Measurements from ENCODE around the gene NUP37. TPM values are rescaled to one million over a fixed set of nuclear protein-coding genes. Genes with fewer than 3 reads are reported as not detected.
"Not testable (repeated sequence)": the region's sequence is repeated elsewhere in the genome, so short reads cannot be mapped to it uniquely, and the experiment has no call there.

NUP37 gene
- total RNA-seq, 1 donor from 2014 or later: 17.1 TPM

- no peak for ATAC-seq (ENCODE audit: poor library complexity)
- intact Hi-C loops (cut with DNase I): no loop called here
- DNase-seq: no peak
Measured at GRCh38 chr12:102106905-102107304, 13.0 kb downstream of the NUP37 start.

- intact Hi-C loops (cut with DNase I): no loop called here
- ATAC-seq (ENCODE audit: poor library complexity): no peak
Measured at GRCh38 chr12:102096855-102097254, 23.1 kb downstream of the NUP37 start.

GRCh38 chr12:102095677-102096263 lies 24.1 kb downstream of the NUP37 start:
- no peak for DNase-seq
- ATAC-seq (ENCODE audit: poor library complexity): no peak
- intact Hi-C loops (cut with DNase I): no loop called here

More at GRCh38 chr12:102096855-102097254, 23.1 kb downstream of the NUP37 start:
- no peak for DNase-seq

- ATAC-seq (ENCODE audit: poor library complexity): no peak
- intact Hi-C loops (cut with DNase I): no loop called here
- DNase-seq: no peak
Measured at GRCh38 chr12:102093319-102093718, 26.6 kb downstream of the NUP37 start.

DNA sequence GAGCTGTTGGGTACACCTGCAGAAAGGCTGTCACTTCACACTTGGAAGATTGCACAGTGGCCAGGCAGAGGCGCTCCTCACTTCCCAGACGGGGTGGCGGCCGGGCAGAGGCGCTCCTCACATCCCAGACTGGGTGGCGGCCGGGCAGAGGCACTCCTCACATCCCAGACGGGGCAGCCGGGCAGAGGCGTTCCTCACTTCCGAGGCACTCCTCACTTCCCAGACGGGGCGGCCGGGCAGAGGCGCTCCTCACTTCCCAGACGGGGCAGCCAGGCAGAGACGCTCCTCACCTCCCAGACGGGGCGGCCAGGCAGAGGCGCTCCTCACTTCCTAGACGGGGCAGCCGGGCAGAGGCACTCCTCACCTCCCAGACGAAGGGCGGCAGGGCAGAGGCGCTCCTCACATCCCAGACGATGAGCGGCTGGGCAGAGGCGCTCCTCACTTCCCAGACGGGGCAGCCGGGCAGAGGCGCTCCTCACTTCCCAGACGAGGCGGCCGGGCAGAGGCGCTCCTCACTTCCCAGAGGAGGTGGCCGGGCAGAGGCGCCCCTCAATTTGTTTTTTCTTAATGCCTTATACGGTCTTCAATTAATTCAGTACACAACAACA lies 30.6 kb downstream of the NUP37 start:
- ATAC-seq (ENCODE audit: poor library complexity); intact Hi-C loops (cut with DNase I); DNase-seq: not testable (repeated sequence)

- ATAC-seq (ENCODE audit: poor library complexity): no peak
- intact Hi-C loops (cut with DNase I): no loop called here
- no peak for DNase-seq
Measured at GRCh38 chr12:102080842-102081241, 39.1 kb downstream of the NUP37 start.

DNA sequence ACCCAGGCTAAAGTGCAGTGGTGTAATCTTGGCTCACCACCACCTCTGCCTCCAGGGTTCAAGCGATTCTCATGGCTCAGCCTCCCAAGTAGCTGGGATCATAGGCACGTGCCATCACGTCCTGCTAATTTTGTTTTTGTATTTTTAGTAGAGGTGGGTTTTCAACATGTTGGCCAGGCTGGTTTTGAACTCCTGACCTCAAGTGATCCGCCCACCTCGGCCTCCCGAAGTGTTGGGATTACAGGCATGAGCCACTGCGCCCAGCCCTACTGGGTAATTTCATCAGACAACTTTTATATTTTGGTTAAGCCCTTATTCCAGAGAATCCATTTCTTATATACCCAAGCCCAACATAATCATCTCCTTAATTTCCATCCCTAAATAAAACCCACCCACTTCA lies 47.8 kb downstream of the NUP37 start:
- DNase-seq; ATAC-seq (ENCODE audit: poor library complexity); intact Hi-C loops (cut with DNase I): not testable (repeated sequence)

DNA sequence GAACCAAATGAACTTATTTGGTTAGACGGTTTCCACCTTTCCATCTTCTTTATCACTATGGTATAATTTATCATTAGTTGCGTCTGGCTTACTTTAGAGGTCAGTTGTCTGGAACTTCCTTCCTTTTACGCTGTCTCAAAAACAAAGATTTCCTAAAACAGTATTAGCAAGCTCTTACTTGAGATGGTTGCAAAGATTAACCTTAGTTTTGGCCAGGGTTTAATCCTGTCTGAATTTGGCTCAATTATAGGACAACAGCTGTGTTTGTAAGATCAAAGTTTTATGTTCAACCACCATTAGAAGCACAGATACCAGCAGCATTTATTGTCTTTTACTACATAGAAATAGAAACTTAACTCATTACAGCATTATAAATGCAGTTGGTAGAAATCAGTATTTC lies 50.2 kb downstream of the NUP37 start:
- DNase-seq (no peak), ATAC-seq (ENCODE audit: poor library complexity) (no peak)
- intact Hi-C loops (cut with DNase I): no loop called here

- DNase-seq (no peak), ATAC-seq (ENCODE audit: poor library complexity) (no peak)
- intact Hi-C loops (cut with DNase I): no loop called here
Measured at GRCh38 chr12:102067574-102068258, 52.2 kb downstream of the NUP37 start.

- ATAC-seq (ENCODE audit: poor library complexity) (no peak), DNase-seq (no peak)
- intact Hi-C loops (cut with DNase I): no loop called here
Measured at GRCh38 chr12:102064476-102064875, 55.4 kb downstream of the NUP37 start.

DNA sequence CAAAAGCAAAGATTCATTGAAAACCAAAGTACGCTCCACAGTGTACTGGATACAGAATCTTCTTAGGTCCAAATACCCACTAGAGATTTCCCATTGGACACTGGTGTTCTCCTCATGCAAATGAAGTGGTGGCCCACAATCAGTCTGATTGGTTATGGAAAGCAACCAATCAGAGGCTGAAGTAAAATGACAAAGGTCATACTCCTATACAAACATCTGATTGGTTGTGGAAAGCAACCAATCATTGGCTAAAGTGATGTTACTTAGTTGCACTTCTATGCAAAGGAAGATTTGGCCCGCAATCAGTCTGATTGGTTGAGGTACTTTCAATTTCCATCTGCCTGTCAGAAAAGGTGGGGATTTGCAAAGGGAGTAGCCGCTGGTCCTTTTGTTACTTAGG lies 56.8 kb downstream of the NUP37 start:
- DNase-seq (no peak), ATAC-seq (ENCODE audit: poor library complexity) (no peak)
- intact Hi-C loops (cut with DNase I): no loop called here

DNA sequence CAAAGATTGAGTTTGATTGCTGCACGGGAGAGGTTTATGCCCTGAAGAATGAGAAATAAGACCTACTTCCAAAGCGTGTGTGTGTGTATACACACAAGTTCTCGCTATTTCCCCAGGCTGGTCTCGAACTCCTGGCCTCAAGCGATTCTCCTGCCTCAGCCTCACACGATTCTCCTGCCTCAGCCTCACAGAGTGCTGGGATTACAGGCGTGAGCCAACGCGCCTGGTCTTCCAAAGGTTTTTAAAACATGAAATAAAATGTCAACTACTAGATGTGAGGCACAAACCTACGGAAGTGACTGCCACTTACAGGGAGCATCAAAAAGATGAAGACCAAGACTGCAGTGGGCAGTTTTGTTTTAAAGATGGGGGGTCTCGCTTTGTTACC lies 57.5 kb downstream of the NUP37 start:
- no peak for DNase-seq
- no peak for ATAC-seq (ENCODE audit: poor library complexity)
- intact Hi-C loops (cut with DNase I): no loop called here

DNA sequence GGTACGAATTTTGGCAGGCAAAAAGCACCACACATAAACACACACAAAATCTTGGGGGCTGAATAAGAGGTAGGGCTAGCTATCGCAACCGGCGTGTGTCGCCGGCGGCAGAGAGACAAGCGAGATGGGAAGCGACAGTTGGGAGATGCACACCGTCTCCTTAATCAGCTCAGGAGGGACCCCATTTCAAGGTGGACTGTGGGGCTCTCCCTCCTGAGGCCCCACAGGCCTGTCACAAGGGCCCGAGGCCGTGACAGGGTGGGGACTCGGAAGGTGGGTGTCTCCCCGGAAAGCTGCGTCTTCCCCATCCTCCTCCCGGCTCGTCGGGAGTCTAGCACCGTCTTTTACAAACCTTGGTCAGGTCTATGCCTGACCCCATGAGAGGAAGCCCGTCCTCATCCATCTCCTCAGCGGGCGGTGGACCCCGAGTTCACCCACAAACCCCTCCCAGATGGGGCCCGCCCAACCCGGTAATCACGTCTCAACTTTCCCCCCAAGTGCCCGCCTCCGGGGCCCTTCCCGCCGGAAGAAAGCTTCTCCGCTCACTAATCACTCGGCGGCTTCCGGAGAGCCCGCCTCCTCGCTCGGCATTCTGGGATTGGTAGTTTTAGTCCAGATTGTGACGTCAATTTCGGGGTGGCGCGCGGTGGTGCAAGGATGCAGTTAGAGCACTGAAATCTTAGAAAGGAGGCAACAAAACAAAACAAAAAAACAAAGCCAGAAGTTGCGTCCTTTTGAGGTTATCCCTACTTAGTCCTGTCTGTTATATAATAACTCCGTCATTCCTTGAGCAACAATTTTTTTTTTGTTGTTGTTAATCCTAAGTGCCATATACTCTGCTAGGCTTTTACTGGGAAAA lies 58.1 kb downstream of the NUP37 start, which contains the start of gene WASHC3:
Gene WASHC3 (minus strand): TSS at position 432 of the 859 bp plus-strand sequence. CDS start 29 bp downstream, at position 403.
- ATAC-seq (ENCODE audit: poor library complexity) (peak; percentile 100), DNase-seq (peak; percentile 98)
- intact Hi-C loops (cut with DNase I): no loop called here

DNA sequence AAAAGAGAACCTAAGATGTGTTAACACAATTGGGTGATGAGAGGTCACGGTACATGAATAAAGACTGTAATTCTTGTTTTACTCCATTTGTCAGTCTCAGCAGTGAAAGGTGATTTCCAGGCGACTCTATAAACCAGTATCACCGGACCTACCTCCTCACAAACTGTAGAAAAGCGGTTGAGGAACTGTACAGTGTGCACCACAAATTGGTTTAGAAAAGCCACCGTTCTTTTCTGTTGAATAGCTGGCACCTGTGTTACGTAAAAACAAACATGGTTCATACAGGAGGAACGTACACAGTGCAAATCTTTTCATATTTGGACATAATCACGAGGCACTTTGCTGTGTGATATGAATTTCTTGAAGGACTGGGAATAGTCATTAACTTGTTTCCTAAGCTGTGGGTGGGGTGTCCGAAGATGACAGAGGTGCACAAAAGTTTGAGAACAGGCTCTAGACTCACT lies 58.8 kb downstream of the NUP37 start:
- DNase-seq: no peak
- ATAC-seq (ENCODE audit: poor library complexity): peak; percentile 19
- intact Hi-C loops (cut with DNase I): no loop called here

DNA sequence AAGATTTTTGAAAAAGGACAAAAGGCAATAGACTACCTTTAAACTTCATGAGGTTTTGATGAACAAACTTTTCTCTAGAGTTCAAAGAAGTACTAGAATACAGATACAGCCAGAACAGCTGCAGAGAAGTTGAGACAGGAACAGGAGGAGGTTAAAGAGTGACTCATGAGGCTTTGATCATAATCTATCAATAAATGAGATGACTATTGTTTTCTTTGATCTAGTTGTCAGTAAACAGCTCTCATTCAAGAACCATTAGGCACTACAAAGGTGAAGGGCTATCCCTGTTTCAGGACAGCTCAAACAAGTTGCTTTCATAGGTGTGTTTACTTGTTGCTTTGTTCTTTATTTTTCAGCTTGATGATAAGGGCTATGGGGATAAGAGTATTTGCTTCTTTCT lies 60.6 kb downstream of the NUP37 start:
- no peak for DNase-seq
- intact Hi-C loops (cut with DNase I): no loop called here

DNA sequence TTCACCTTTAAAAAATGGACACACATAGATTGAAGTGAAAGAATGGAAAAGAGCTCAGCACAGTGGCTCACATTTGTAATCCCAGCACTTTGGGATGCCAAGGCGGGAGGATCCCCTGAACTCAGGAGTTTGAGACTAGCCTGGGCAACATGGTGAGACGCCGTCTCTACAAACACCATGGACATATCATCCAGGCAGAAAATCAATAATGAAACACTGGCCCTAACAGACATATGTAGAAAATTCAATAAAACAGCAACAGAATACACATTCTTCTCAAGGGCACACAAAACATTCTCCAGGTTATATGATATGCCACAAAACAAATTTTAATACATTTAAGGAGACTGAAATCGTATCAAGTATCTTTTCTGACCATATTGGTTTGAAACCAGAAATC lies 65.6 kb downstream of the NUP37 start:
- DNase-seq (no peak), ATAC-seq (ENCODE audit: poor library complexity) (no peak)
- intact Hi-C loops (cut with DNase I): no loop called here

More for the DNA sequence above, 60.6 kb downstream of the NUP37 start:
- no peak for ATAC-seq (ENCODE audit: poor library complexity)

- DNase-seq (no peak), ATAC-seq (ENCODE audit: poor library complexity) (no peak)
- intact Hi-C loops (cut with DNase I): no loop called here
Measured at GRCh38 chr12:102053062-102053349, 66.9 kb downstream of the NUP37 start.

DNA sequence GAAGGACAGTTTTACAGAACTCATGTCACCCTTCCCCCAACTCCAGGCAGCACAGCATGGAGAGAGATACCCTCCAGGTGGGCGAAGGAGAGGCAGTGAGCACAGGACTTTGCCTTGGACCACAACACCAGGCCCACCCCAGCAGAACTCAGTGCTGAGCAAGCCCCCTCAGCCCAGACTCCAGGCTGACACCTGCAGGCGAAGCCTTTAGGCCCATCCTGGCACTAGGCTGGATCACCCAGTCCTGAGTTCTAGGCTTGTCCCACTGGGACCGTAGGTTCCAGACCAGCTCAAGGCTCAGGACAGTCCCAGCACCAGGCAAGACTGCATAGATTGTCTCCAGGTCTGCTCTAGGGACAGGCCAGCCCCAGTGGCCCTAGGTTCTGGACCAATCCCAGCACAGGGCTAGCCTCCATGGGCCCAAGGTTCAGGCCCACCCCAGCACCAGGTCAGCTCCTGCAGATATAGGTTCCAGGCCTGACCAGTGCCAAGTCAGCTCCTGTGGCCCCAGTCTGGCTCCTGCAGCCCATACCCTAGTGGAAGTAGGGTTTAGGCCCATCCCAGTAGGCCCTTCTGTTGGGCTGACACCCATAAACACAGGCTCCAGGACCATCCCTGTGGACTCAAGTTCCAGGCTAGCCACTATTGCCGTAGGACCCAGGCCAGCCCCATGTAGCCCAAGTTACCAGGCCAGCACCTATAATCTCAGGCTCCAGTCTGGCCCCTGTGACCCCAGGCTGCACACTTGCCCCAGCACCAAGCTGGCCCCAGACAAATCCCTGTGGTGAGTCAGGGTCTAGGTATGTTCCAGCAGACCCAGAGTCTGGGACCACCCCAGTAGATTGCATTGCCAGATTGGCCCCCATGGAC lies 67.5 kb downstream of the NUP37 start:
- DNase-seq (no peak), ATAC-seq (ENCODE audit: poor library complexity) (no peak)
- intact Hi-C loops (cut with DNase I): no loop called here
